M059J (cell line): Measurements from ENCODE around the gene TMEM229B. TPM values are rescaled to one million over a fixed set of nuclear protein-coding genes. Genes with fewer than 3 reads are reported as not detected.

Experiments used
- DNase-seq: peaks from one replicate; pipeline ENCODE4 v3.0.0-alpha.2; 2012; ENCODE audit warnings: low read depth
- total RNA-seq: library from RNA; depleted of rRNA; stranded (reverse); fragments of >200 nt; shearing (Covaris generic); gene quantifications from 2 replicates; pipeline ENCODE4 v1.2.3, GENCODE V29; 2014; rRNA removed

The TMEM229B gene
- total RNA-seq, 1 experiment from 2014 or later: 21.5 TPM

DNA sequence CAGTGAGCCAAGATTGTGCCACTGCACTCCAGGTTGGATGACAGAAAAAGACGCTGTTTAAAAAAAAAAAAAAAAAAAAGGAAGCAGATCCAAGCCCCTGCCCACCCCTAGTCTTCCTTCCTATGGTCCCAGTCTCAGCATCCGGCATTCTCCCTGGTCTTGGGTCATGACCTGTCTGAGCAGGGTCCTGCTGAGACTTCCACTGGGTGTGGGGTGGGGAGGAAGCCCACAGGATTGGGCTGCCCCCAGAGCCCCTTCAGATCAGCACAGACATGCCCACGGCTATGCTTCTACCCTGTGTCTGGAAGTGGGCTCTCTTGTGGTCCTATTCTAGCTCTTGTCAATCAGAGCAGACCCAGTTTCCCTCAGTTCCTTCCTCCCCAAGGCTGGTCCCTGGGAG, 64.0 kb downstream of the TMEM229B start:
- no peak for DNase-seq

DNA sequence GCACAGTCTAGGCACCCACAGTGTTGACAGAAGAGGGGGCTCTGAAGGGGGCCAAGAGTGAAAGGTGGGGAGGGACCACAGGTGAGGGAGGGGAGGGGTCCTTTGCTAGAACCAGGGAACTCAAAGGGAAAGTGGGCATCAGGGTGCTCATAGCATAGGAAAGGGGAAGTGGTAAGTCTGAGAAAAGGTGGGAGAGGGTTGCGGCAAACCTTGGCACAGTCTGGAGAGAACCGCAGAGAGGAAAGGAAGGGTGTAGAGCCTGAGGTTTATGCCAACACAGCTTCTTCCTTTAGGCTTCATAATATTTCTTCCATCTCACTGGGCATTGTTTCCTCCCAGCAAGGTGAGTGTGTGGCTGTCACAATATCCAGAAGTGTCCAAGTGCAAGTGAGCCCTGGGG, 65.1 kb downstream of the TMEM229B start:
- no peak for DNase-seq

- no peak for DNase-seq
Observed at GRCh38 chr14:67421356-67422224, 66.9 kb downstream of the TMEM229B start.

Other genes starting within 250 kb of the TMEM229B start
- gene PALS1, start 247.3 kb downstream of the TMEM229B start, total RNA-seq: 32.6 and 45.7 TPM in 2 replicates
- 194 and 202 TPM in 2 replicates for gene ATP6V1D, start 128.9 kb downstream of the TMEM229B start, total RNA-seq
- 304 and 324 TPM in 2 replicates for gene EIF2S1, start 128.4 kb downstream of the TMEM229B start, total RNA-seq
- gene PLEK2, start 76.6 kb downstream of the TMEM229B start, total RNA-seq: not detected in 2 replicates
- 1.6 and 1.8 TPM in 2 replicates for gene PLEKHH1, start 44.6 kb upstream of the TMEM229B start, total RNA-seq
- 23.2 and 32.8 TPM in 2 replicates for gene PIGH, start 111.5 kb upstream of the TMEM229B start, total RNA-seq
- 22.6 and 26.4 TPM in 2 replicates for gene ARG2, start 131.2 kb upstream of the TMEM229B start, total RNA-seq
- 54.6 and 54.9 TPM in 2 replicates for gene VTI1B, start 185.9 kb upstream of the TMEM229B start, total RNA-seq
- gene RDH11, start 207.0 kb upstream of the TMEM229B start, total RNA-seq: 127 and 140 TPM in 2 replicates
- 0.05 and 0.20 TPM in 2 replicates for gene RDH12, start 213.2 kb upstream of the TMEM229B start, total RNA-seq